Stimulated activated CD8-positive, alpha-beta memory T cell treated with anti-CD3 and anti-CD28 coated beads, Interleukin-7, amount 100 ng/mL, for 1 hour (primary cell): ENCODE data around the gene PPP2R5D.
A peak's percentile ranks its signal among the peaks of the same experiment; 100 is the strongest.
"Not testable (repeated sequence)": the region's sequence is repeated elsewhere in the genome, so short reads cannot be mapped to it uniquely, and the experiment has no call there.

Source experiments
- DNase-seq, 2 donors: peaks; one replicate each; pipeline ENCODE4 v3.0.0-alpha.2; 2020; ENCODE audit warnings: low read depth in 2 of 2

PPP2R5D gene

DNA sequence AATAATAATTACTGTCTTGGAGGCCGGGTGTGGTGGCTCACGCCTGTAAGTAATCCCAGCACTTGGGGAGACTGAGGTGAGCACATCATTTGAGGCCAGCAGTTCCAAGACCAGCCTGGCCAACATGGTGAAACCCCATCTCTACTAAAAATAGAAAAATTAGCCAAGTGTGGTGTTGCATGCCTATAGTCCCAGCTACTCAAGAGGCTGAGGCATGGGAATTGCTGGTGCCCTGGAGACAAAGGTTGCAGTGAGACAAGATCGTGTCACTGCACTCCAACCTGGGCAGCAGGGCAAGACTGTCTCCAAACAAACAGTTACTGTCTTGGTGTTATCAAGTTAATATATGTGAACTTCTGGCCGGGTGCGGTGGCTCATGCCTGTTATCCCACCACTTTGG, 42.0 kb downstream of the PPP2R5D start:
- DNase-seq = no peak

DNA sequence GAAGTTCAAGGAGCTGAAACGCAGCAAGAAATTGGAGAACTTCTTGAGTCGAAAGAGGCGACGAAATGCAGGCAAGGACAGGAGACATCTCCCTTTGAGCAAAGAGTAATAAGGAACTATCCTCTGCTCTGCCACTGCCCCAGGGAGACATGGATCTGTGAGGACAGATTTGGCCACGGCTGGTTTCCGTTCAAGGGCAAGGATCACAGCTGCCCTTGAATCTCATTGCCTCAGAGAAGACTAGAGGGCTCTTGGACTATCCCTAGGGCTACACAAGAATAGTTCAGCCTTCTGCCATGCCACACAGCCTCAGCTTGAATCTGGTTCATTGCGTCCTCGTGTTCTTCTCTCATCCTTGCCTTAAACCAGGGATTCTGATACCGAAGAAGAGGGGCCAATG, 44.8 kb downstream of the PPP2R5D start:
- no peak for DNase-seq

DNA sequence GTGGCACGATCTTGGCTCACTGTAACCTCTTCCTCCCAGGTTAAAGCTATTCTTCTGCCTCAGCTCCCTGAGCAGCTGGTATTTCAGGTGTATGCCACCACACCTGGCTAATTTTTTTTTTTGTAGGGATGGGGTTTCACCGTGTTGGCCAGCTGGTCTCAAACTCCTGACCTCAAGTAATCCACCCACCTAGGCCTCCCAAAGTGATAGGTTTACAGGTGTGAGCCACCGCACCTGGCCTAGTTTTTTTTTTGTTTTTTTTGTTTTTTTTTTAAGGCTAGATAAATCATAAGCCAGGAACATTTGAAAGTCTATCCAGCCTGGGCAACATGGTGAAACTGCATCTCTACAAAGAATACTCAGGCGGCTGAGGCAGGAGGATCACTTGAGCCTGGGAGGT, 48.0 kb downstream of the PPP2R5D start:
- DNase-seq = no peak

DNA sequence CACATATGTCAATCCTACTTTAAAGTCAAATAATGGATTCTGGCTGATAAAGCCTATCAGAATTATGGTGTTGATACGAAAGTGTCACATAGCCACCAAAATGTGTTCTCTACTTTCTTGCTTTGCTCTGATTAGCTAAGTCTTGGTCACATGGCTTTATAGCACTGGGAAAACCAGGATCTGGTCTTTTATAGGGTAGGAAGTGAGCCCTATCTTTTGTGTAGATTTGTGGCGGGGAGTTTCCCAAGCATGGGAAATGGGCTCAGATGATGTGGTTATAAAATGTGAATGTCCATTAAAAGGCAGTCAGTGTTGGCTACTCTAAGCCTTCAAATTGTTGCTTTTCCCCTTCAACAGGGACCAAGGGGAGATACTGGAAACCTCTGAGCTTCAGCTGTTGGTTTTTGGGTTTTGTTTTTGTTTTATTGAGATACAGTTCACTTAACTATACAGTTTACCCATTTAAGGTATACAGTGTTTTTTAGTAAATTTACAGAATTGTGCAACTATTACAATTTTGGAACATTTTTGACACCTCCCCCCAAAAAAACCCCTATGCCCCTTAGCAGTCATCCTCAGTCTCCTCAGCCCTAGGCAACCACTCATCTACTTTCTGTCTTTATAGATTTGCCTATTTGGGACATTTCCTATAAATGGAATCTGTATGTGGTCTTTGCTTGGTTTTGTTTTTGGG, 49.3 kb downstream of the PPP2R5D start:
- DNase-seq = no peak

DNA sequence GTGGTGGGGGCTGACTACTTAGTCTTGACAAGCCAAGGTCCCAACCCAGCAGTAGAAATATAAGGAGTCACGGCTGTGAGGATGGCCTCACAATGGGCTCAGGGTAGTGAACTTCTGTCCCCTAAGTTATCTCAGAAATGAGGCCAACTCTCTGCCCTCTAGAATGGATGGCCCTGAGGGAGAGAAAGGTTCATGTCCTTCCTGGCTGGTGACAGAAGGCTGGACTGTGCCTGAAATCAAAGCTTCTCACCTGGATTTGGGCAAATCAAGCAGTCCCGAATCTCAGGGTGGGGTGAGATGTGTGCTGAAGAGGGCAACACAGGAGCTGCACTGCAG, 49.8 kb downstream of the PPP2R5D start:
- no peak for DNase-seq

DNA sequence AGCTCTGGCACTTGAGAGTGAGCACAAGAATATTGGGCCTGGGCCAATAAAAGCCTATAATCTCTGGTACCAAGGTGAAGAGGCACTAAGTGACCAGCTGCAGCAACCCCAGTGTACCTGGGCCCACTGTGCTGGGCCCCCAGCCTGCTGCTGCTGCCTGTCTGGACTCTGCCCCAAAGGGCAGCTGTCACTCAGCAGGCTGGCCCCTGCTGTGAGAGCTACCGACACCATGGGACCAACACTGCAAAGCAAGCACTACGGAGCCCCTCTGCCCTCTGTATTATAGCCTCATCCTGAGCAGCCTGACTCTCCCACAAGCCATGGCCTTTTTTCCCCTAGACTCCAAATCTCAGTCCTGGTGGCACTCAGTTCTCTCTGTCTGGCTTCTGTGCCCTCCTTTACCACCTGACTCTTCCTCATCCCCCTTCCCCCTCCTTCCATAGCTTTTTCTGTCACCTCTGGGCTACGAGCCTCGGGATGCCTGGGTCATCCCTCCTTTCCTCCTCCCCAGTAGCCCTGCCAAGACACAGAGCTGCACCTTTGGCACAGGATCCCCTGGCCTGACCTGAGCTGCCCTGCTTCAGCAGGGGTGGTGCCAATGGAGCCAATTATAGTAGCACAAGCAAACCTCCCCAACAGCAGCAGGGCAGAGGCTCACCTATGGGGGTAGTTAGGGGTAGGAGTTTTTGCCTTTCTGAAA, 51.3 kb downstream of the PPP2R5D start:
- DNase-seq = no peak

DNA sequence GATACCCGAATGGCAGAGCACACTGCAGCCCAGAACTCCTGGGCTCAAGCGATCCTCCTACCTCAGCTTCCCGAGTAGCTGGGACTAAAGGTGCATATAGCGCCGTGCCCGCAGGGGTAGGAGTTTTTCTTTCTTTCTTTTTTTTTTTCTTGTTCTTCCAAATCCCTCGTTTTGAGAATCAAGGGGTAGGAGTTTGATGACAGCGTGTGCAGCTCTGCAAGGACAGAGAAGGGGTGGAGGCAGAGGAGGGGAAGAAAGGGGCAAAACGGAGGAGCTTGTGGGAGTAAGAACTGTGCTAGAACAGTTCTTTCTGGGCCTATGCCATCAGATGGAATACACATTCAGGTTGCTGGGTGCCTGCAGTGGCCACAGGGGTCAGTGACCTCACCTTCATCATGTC, 52.3 kb downstream of the PPP2R5D start:
- no peak for DNase-seq

DNA sequence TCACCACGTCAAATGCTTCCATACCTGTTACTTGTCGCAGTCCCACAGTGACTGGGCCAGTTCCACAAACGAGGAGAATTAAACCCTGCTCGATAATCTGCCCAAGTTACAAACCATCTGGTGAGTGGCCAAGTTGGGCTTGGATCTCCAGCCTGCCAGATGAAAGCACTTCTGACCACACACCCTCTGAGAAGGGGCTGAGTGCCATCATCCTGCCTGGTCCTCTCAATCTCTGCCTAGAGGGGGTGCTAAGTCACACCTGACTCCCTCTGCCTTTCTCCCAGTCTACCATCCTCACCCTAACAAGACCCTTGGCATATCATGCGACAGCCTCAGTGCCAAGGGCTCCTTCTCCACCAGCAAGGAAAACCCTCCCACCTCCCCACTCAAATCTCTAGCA, 52.8 kb downstream of the PPP2R5D start:
- no peak for DNase-seq

DNA sequence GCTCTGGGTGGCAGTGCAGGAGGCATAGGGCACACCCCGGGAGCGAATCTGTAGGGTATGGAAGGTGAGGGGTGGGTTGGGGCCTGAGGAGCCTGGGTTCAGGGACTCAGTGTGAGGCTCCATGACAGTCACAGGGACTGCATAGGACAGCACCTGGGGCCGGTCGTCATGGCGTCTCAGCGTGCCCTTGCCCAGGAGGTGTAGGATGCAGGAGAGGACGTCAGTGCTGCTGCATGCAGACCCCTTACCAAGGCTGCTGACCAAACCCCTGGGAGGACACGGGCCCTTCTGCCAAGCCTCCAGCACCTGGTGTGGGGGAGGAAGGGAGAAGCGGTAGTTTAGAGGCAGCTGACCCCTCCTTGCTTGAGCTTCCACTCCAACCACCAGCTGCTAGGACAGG, 53.3 kb downstream of the PPP2R5D start:
- DNase-seq = no peak

DNA sequence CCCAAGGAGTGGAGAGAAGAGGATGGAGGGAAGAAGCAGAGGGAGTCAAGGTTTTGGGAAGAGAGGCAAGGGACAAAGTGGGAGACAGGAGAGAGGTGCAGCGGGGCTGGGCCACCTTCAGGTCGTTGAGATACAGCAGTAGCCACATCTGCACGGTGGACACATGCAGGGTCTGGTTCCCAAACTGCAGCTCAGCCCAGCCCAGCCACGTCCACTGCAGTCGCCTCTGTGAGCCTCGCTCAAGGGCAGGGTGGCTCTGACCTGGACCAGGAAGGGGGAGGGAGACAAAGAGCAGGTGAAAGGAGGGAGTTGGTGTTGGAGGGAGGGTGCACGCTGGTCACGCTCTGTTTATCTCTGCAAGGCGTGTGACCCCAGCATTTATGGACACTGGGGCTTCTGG, 54.4 kb downstream of the PPP2R5D start:
- no peak for DNase-seq

DNA sequence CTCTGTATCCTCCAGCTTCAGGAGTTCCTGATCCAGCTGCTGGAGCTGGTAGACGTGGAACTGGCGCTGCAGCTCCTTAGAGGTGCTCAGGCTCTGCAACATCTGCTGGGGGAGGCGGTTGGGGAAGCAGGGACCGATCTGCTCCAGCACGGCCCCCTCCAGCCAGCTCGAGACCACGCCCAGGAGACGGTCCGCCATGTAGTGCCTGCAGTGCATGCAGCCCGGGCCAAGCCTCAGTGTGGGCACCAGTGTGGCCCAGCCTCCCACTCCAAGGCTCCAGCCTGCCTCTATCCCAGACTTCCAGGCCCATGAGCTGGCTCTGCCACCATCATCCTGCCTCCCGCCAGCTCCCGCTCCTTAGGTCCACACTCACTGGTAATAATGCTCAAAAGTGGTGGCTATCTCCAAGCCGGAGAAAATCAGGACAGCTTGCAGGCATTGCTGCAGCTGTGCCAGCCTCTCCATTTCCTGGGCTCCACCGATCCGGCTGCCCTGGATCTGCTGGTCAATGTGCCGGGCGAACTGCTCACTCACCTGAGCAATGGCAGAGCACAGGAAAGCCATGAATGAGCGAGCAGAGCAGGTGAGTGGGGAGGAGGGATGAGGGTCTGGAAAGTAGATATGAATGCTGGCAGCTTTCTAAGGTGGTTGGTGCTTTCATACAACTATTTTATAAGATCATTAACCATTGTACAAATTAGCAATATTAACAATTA, 56.3 kb downstream of the PPP2R5D start:
- no peak for DNase-seq

DNA sequence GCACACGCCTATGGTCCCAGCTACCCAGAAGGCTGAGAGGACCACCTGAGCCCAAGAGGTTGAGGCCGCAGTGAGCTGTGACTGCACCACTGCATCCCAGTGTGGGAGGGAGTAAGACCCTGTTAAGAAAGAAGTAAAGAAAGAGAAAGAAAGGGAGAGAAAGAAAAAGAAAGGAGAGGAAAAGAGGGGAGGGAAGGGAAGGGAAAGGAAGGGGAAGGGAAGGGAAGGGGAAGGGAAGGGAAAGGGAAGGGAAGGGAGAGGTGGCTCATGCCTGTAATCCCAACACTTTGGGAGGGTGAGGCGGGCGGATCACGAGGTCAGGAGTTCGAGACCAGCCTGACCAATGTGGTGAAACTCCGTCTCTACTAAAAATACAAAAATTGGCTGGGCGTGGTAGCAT, 57.1 kb downstream of the PPP2R5D start:
- DNase-seq = not testable (repeated sequence)

DNA sequence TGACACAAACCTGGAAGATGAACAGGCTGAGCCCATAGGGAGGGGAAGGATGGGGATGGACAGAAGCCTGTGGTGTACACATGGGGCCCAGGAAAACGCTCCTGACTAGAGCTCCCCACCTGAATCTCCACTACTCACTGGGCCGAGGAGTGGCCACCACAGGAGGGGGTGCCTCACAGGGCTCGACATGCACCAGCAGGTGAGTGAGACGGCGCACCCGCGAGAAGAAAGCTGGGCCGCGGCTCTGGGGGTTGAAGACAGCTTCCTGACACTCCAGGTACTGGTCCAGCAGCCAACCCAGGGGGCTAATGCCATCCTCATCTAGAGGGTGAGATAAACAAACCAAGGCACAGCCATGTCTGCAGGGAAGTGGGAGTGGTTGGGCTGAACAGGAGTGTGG, 58.9 kb downstream of the PPP2R5D start:
- DNase-seq = no peak

DNA sequence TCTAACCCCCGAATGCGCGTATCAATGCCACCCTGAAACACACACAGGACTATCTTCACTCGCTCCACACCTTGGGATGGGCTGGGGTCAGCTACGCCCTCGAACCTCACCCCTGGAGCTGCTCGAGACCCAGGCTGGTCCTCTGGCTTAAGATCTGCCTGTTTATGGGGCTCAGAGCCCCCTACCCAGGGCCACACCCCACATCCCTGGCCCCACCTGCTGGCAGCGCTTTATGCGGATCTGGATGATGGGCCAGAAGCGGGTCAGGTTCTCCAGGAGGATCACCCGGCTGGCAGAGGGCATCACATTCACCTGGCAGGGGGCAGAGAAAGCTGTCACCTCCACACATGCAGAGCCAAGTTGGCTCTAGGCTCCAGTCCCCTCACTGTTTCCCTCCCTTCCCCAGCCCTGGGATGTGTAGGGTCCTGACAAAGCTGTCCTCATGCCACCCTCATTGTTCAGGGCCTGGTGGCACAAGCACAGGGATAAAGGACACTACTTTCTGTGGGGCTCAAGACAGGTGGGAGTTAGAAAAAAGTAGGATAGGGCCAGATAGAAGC, 61.1 kb downstream of the PPP2R5D start:
- no peak for DNase-seq

DNA sequence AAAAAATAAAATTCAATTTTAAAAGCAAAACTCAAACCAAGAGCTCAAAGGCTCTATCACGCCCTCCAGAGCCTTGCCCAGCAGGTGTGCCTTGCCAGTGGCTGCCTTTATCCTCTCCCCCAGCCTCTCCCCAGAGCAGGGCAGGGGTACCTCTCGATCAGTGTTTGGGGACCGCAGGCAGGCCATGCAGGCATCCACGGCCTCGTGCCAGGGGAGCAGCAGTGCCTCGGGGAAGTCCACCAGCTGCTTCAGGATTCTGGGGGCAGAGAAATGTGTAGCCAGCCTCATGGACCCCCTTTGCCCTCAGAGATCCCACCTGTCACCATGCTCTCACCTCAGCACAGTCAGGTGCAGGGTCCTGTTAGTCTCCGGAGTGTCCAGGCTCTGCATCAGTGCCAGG, 63.6 kb downstream of the PPP2R5D start:
- no peak for DNase-seq

DNA sequence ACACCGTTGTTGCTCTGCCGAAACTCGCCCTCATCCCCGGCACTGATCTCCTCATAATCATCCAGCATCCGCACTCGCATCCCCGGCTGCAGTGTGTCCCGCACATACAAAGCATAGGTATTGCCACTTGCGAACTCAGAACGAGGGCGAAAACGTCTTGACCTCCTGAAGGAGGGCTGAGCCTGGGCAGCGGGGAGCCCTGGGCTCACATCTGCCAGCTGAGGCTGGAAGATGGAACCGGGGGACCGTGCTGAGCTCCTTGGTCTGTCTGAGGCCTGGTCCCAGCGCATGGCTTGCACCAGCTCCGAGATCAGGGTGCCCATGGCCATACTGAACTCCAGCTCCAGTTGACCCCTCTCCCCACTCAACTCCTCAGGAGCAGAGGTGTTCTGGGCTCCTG, 66.6 kb downstream of the PPP2R5D start:
- DNase-seq = no peak

DNA sequence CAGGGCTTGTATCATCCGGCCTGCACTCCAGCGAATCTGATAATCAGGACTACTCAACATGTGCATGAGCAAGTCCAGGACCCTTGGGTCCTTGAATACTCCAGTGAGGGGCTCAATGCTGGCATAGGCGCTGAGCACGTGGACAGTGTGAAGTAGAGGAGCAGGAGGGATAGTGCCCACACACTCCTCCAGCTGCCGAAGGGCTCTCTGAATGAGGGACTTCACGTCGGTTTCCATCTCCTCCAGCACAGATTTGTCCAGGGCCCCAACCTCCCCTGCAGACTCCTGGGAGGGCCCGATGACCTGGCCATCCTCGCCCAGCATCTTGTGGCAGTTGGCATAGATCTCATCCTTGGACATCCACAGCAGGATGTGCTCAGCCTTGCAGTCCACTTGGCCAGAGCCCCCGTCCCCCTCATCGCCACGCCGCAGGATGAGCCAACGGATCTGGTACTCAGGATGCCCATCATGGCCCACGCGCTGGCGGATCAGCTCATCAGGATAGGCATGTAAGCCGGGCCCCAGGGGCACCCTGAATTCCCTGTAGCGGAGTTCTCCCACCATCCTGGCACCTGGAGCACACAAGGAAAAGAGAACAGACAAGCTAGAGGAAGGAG, 68.0 kb downstream of the PPP2R5D start:
- DNase-seq = no peak

DNA sequence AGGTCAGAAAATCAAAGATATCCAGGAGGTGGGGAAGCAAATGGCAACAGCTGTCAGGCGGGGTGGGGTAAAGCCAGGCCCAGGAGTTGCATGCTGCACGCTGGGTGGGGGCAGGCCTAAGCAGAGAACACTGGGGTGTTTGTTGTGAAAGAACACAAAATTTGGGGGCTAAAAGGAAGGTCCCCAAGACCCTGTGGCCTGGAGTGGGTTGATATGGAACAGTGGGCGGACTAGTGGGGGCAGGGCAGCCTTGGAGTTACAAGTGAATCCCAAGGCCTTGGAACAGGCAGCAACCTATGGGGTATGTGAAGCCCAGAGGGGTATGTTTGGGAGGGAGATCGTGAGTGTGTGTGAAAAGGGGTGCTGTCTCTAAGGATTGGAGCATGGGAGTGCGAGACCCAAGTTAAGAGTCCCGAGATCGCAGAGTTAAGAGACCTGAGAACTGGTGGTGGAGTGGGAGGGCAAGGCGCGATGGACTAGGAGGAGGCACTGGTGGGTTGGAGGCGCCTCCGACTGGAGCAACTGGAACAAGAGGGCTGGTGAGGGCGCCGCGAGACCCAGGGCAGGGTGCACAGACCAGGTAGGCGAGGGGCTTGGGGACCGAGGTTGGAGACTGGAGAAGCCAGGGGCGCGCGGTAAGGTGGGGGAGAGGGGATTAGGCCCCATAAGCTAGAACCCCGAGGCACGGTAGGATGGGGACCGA, 68.6 kb downstream of the PPP2R5D start:
- no peak for DNase-seq

DNA sequence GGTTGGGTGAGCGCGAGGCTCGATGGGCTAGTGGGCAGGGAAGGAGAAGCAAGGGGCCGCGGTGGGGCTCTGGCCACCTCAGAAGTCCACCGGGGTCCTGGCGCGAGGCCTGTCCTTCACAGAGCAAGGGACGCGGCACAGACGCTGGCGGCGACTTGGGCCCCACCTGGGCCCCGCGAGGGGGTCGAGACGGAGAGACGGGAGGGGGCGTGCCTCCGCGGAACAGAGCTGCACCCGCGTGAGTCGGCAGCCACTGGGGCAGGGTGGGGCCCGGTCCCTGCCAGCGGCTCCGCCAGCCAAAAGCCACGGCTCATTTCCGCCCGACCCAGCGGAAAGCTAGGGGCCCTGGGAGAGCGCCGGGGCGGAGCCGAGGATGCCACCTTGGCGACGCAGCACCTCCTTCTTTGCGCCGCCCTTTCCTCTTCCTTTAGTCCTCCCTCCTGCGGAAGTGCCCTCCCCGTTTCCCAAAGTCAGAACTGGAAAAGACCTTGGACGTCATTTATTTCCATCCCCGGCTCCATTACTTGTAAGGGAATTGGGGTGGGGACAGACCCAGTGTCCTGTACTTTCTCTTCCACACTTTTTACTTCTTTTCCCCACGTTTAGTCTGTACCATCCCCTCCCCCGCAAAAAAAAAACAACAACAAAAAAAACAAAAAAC, 69.3 kb downstream of the PPP2R5D start, which contains the start of gene CUL7:
TSS of gene CUL7 (minus strand) at position 307 of the 661 bp plus-strand sequence. CDS start 1,063 bp downstream, outside the sequence.
- peak; percentile 72 to 76 for DNase-seq

DNA sequence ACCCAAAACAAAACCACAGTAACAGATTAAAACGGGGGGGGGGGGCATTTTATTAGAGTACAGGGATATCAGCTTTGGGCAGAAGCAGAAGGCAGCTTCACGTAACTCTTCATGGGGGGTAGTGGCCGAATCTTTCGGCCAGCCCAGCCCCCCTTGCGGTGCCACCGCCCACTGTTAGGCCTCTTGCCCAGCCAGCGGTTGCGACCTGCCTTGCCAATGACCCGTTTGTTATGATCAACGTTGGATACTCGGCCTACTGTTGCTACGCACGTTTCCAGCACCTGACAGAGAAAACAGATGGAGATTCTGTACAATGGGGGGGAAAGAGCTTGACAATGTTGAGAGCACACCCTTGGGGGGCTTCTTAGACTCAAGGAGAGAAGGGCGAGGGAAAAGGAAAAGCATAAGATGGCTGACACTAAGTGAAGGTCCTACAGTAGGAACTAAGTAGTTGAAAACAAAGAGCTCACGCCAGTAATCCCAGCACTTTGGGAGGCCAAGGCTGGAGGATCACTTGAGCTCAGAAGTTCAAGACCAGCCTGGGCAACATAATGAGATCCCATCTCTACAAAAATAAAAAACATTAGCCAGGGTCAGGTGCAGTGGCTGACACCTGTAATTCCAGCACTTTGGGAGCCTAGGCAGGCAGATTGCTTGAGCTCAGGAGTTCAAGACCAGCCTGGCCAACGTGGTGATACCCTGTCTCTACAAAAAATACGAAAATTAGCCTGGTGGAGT, 70.0 kb downstream of the PPP2R5D start:
- DNase-seq = no peak
